NCI-H69 (cell line): Measurements from ENCODE around the gene TSG101.

Experiments used
- DNase-seq: peaks from one replicate; lab custom pipeline; 2025; lab: John Stamatoyannopoulos, UW

The TSG101 gene, protein sequence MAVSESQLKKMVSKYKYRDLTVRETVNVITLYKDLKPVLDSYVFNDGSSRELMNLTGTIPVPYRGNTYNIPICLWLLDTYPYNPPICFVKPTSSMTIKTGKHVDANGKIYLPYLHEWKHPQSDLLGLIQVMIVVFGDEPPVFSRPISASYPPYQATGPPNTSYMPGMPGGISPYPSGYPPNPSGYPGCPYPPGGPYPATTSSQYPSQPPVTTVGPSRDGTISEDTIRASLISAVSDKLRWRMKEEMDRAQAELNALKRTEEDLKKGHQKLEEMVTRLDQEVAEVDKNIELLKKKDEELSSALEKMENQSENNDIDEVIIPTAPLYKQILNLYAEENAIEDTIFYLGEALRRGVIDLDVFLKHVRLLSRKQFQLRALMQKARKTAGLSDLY

DNA sequence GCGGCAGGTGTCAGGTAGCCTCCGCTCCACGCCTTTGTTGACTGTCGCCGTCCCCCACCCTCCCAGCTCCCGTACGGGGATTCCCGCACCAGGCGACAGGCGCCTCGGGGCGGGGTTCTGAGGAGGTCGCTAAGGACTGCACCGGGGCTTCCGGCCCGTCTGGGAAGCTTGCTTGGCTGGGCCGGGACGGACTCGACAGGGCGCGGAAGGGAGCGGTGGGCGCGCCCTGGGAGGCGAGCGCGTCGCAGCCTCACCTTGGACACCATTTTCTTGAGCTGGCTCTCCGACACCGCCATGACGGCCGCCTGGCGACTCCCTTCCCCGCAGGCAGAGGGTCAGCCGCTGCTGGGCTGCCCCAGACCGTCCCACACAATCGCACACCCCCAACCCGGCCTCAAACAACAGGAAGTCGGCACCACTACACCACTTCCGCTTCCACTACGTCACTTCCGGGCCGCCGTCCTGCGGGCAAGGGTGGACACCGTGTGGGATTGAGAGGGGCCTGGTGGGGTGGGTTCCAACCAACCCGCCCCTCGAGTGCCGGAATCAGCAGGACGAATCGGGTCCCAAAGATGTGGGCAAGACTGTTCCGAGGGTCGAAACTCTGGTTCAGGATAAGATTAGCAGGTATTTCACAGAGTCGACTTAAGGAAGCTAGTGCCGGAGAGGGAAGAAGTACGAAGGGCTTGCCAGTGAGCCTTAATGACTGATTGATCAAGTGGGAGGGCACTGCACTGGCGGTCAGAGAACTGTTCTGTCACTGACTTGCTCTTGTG lies at the start of gene TSG101:
Gene TSG101, minus strand, starts transcription at position 422 of the 776 bp plus-strand sequence. Its CDS starts 126 bp downstream, at position 296.
- peak; percentile 94 for DNase-seq

DNA sequence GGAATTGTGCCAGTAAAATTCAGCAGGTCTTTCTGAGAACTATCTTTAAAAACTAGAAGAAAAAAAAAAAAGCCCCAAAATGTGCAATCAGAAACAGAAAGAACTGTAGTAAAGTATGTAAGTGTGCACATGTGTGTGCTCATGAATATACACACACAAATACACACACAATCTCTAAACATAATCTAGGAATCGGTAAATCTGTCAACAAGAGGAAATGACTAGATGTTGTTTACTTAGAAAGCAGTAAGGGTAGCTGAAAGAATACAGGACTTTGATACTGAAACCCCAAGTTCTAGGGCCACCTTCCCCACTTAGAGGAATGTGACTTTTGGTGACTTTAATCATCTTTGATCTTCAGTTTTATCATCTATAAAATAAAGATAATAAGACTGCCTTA lies 48.6 kb upstream of the TSG101 start:
- DNase-seq, result no peak

DNA sequence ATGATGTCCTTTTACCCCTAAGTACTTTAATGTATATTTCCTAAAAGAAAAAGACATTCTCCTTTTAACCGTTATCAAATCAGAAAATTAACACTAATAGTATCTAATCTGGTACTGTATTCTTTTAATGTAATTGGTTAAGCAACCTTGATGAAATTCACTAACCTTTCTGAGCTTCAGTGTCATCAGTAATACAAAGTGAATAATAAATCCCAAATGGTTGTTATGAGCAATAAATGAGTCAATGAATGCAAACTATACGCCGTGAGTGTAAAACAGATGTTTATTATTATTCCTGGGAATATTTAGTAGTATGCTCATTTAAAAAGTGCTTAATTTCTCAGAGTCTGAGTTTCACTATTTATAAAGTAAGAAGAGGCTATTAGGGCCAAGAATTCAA lies 40.3 kb upstream of the TSG101 start:
- no peak for DNase-seq

DNA sequence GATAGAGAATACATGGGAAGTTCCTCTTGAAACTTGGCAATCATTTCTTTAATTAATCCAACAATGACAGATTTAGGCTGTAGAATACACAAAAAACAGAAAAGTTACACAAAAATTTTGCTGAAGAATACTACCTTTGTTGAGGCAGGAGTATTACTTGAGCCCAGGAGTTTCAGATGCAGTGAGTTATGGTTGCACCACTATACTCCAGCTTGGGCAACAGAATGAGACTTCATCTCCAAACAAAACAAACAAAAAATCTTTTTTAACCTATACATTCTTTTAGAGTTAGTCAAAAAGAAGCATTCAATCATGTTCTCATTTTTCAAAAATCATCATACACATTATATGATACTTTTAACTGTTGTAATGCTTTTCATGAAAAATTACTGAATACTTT lies 39.7 kb upstream of the TSG101 start:
- no peak for DNase-seq

DNA sequence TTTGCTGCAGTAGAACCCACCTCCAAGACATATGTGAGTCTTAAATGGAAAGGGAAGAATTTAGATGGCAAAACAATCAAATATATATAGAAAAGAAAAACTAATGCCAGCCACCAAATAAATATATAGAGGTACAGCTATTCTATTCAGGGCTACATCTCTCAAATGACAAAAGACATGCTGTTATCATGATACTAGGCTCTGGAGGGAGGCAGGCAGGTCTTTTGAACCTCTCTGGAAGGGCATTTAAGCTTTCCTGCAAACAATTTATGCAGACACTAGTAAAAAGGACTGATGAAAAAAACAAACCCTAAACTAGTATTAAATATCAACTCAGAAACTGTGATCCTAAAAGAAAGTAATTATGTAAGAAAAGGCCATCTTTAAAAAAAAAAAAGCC lies 37.4 kb upstream of the TSG101 start:
- DNase-seq, result no peak

DNA sequence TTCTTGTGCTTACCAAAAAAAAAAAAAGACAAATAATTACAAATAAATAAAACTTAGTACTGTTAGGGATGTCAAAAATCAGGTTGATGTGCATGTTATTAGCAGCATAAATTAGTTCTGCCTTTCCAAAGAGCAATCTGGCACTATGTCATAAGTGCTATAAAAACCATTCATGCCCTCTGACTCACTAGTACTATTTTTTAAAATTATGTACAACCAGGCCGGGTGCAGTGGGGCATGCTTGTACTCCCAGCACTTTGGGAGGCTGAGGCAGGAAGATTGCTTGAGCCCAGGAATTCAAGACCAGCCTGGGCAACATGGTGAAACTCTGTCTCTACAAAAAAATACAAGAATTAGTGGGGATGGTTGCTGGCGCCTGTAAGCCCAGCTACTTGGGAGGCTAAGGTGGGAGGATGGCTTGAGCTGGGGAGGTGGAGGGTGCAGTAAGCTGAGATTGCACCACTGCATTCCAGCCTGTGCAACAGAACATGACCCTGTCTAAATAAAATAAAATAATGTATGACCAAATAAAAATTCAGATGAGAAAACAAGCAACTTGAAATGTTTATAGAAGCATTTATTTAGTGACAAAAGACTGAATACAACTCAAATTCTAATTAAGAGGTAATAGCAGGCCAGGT lies 36.5 kb upstream of the TSG101 start:
- no peak for DNase-seq

DNA sequence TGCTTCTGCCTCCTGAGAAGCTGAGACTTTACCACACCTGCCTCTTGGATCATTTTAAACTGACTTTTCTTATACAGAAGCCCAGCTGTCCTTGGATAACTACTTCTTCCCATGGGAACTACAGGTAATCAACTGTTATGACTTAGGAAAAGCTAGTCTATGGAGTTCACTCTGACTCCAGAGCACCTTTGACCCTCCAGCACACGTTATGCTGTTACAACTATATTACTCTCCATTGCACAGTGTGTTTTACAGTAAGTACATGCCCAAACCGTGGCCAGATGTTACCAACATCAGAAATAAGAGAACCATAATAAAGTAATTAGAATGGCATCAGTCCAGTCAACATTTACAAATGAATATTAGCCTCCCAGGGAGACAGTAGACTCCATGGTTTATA lies 21.3 kb upstream of the TSG101 start:
- DNase-seq, result peak; percentile 93

DNA sequence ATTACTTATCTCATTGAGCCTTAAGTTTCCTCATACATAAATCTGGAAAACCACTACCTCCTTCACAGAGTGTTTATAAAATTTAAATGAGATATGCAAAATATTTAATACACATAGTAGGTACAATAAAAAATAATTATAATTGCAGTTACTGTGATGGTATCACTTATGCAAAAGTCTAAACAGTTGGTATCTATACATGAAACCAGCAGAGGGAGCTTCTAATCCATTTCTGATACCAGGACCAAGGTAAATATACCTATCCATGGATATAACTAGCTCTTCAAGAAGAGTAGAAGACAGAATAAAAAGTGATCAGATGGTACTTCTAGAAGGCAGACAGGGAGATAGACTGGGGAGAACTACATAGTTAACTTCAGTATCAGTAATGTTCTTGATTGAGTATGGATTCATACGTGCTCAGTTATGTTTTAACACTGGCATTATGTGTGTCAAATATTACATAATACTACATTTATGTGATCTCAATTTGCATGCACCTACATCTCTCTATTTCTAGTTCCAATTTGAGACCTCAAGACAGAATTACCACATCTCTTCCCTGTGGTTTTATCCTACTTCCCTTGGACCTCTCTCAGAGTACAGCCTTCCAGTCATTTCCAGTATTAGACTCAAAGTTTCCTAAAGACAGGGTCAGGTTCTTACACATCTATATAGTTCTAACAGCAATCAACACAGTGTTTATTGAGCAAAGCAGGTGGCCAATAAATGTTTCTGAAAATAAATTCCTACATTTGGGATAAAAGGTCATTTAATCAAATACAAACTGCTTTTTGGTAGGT lies 13.7 kb upstream of the TSG101 start:
- DNase-seq, result peak; percentile 54

DNA sequence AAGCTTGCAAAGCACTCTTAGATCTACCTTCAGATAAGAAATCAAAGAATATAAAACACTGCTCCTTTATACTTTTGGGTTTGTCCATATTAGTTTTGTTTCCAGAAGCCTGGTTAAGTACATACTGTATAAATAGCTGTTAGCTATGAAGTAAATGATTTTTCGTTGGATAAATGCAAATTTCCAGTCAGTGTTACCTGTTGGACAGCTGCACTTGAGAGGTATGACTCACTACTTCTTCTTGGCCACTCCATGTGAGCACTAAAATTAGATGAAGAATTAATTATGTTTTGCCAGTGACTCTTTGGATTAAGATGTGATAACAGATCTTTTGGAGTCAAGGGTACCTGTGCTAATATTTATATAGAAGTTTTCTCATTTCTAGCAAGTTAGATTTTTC lies 9.5 kb upstream of the TSG101 start:
- DNase-seq, result no peak

DNA sequence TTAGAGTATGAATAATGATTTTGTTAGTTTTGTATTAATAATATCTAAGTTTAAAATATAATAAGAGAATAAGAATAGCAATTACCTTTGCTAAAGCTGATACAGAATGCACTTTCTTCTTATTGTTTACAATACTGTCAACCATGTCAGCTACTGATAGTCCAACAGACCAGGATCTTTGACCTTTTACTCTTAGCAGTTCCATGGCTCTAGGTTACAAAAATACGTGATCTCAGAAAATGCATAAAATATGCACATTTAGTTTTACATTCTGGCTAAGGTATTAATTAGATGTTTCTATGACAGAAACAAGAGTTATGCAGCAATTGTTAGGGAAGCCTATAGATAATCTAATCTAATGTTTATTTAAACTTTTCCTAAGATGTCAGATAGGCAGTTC lies 7.5 kb upstream of the TSG101 start:
- DNase-seq, result no peak

DNA sequence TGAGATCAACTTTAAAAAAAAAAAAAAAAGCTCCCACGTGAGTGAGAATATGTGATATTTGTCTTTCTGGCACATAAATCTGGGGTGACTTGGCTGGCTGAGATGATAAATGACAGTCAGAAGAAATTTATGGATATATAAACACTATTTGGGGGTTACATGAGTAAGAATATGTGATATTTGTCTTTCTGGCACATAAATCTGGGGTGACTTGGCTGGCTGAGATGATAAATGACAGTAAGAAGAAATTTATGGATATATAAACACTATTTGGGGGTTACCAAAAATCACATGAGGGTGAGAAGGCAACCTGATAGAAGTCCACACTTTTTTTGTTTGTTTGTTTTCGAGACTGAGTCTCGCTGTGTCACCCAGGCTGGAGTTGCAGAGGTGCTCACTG lies 6.6 kb upstream of the TSG101 start:
- DNase-seq, result no peak

DNA sequence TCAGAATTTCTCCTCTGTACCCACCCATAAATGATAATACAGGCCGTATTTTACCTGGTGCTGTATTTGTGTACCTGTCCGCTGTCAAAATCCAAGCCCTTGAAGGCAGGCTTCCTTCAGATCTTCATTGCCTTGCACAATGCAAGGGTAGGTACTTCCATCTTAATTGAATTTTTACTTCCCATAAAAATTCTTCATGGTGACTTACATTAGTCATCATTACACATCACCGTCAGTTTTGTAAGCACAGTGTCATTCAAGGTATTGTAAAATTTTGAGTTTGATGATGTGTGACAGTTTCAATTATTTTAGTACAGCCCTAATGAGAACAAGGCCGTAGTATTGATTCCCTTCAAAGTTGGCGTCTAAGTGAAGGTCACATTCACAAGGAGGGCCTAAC lies 770 bp upstream of the TSG101 start:
- DNase-seq, result peak; percentile 16

DNA sequence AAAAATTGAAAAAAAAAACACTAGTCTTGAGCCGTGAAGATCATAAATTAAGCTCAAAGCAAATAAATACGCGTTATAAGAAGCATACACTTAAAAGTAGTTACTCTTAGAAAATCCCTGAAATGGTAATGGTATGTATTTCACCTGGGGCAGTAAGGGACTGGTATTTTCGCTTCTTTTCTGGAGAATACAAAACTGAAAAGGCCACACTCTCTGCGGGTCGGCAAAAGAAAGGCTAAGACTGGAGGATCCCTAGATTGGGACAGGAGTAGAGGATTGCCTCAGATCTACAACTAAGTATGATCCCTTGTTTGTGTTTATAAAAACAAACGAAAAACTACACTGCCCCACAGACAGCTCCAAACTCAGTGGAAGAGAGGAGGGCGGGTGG lies 617 bp downstream of the TSG101 start:
- DNase-seq, result no peak

DNA sequence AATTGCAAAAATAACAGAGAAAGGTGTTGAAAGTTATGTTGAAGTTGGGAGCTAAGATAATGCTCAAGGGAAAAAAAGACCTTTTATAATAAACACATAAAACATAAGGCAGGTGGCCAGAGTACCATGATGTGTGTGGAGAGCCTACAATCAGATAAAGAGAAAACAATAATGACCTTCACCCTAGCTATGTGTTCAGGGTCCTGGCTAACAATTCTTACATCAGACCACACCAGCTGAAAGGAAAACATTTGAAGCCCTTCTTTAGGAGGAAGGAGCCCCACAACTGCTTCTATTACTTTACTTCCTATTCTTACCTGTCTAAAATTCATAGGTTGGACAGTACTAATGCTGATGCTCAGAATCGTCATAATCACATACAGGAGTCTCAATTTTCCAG lies 2.5 kb downstream of the TSG101 start:
- no peak for DNase-seq

DNA sequence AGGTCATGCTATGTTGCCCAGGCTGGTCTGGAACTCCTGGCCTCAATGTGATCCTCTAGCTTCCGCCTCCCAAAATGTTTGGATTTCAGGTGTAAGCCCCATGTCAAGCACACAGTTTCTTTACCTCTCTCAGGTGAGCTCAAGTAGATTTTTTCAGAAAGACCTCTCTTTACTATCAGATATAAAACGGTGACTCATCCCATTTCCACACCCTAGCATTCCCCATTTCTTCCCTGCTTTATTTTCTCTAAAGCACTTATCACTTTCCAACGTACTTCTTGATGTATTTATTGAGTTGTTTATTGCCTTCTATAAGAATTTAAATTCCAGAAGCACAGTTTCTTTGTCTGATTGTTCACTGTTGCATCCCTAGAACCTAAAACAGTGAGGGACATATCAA lies 3.7 kb downstream of the TSG101 start:
- no peak for DNase-seq

DNA sequence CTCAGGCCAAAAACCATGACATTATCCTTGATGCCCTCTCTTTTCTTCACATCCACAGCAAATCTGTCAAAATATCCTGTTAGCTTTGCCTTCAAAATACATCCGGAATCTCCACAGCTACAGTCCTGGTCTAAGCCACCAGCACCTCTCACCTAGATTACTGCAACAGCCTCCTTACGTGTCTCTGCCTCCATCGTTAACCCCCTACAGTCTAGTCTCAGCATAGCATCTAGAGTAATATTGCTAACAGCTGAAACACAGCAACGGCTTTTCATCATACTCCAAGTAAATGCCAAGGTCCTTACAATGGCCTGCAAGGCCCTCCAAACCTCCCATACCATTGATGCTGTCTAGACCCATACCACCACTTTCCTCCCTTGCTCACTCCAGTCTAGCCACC lies 4.4 kb downstream of the TSG101 start:
- peak; percentile 4 for DNase-seq

DNA sequence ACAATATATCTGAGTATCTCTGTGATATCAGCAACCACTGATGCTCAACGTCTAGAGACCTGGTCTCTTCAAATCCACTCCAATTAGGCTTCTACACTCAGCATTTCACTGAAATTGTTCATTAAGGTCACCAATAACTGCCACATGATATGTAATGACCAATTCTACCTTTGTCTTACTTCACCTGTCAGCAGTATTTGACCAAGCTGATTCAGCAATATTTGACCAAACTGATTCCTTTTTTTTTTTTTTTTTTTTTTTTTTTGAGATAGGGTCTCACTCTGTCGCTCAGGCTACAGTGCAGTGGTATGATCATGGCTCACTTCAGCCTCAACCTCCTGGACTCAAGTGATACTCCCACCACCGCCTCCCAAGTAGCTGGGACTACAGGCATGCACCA lies 5.6 kb downstream of the TSG101 start:
- DNase-seq, result no peak

DNA sequence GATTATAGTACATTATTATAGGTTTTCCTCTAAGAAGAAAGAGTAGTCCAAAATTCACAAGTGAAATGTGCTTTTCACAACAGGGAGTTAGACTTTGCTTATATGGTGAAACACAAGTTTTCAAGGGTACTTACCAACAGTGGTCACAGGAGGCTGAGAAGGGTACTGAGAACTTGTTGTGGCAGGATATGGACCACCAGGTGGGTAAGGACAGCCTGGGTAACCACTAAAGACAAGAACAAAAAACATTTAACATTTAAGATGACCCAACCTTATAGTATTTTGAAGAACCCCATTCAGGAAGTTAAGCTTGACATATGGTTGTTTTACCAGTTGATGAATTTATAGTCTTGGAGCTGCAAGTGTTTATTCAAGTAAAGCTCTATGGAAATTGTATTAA lies 24.4 kb downstream of the TSG101 start:
- no peak for DNase-seq

DNA sequence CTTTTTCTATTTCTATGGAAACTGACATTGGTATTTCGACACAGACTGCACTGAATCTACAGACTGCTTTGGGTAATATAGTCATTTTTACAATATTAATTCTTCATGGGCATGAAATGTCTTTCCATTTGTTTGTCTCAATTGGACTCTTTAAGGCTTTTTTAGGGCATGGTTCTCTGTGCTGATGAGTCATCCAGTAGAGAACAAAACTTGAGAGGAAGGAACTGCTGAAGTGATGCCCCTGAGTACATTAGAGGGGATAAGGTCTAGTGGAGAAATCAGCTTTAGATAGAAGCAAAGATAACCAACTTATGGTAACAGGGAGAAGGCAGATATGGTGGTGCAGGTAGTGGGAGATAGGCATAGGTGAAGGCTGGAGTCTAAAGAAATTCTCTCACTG lies 25.1 kb downstream of the TSG101 start:
- no peak for DNase-seq

DNA sequence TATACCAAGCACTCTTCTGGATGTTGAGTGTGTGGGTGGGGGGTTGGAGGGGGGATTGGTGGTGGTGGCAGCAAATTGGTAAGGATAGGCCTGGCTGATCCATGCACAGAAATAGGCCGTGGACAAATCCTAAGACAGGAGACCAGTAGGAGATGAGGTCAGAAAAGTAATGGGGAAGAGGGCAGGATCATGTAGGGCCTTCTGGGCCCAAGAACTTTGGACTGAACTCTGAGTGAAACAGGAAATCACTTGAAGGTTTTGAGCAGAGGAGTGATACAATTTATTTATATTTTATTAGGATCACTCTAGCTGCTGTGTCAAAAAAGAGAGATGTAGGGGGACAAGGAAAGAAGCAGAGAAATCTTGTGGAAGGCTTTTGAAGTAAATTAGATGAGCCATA lies 28.7 kb downstream of the TSG101 start:
- DNase-seq, result no peak

DNA sequence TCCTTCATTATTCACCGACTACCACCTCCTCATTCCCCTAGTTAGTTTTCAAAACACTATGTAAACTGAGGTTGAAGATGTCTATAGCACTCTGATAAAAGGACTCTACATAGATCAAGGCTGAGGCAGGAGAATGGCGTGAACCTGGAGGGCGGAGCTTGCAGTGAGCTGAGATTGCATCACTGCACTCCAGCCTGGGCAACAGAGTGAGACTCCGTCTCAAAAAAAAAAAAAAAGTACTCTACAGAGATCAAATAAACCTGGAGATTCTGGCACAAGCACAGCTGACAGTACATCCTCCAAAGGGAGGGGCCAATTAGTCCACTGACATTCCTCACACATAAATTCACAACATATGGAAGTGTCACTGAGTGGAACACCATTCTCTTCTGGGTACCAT lies 31.0 kb downstream of the TSG101 start:
- DNase-seq, result no peak

DNA sequence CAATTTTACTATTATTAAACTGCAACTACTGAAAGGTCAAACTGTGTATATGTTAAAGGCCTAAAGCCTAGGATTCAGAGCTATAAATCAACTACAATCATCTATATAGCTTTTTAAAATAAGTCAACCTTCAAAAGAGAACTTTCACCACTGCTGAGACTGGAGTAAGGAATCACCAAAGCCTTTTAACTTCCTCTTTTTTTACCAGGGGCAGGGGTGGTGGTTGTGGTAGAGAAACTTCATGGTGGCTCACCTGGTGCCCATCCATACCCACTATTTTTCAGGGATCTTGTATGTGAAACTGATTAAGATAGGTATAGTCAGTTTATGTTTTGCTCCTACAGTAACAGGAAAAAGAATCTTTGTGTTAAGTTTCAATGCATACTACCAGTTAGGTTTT lies 31.5 kb downstream of the TSG101 start:
- DNase-seq, result no peak
